ENCODE measurements around the gene NKAIN1. TPM values are rescaled to one million over a fixed set of nuclear protein-coding genes. Genes with fewer than 3 reads are reported as not detected.

NKAIN1 gene
- total RNA-seq, 3 donors from 2014 or later (not counting 1 experiment from before 2014, with no cell fraction given): not detected

DNA sequence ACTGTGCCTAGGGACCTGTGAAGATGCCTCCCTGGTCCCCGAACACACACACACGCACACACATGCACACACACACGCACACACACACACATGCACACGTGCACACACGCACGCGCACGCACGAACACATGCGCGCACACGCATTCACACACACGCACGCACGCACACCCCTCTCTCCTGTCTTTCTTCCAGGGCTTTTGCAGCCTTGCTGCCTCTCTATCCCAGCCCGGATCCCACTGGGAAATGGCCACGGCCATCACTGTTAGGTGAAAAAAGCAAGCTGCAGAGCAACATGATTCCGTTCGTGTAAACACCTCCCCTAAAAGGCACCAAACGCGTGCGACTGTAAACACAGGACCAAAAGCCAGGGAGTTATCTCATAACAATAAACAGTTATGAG is 39.7 kb downstream of the NKAIN1 start:
- no peaks in the 10 kb centered on the region for H3K36me3 ChIP-seq (ENCODE audit: control insufficient read depth, insufficient read depth, low read length)
- H3K4me1 ChIP-seq (ENCODE audit: control insufficient read depth, insufficient read depth, low read length): no peaks in the 10 kb centered on the region
- no peaks in the 10 kb centered on the region for H3K9me3 ChIP-seq (ENCODE audit: control insufficient read depth, insufficient read depth, low read length)
- no peaks in the 10 kb centered on the region for H3K27me3 Mint-ChIP-seq (ENCODE audit: low read depth in 2 of 2)
- no peaks in the 10 kb centered on the region for H3K27me3 ChIP-seq (ENCODE audit: control insufficient read depth, insufficient read depth, low read length)
- H3K36me3 Mint-ChIP-seq: no peaks in the 10 kb centered on the region
- no peak overlapping the region for H3K4me3 Mint-ChIP-seq
- DNase-seq (no peak), ATAC-seq (no peak)
- no peak overlapping the region for H3K27ac ChIP-seq (ENCODE audit: low read length)
- H3K27ac Mint-ChIP-seq: no peak overlapping the region
- WGBS (ENCODE audit: insufficient coverage): 70% methylated on average over 21 of the region's 22 CpGs
- intact Hi-C loops (cut with micrococcal nuclease): no loop called here
- no peaks in the 10 kb centered on the region for H3K9me3 Mint-ChIP-seq
- H3K4me1 Mint-ChIP-seq: no peaks in the 10 kb centered on the region
- H3K4me3 ChIP-seq (ENCODE audit: low read length): no peak overlapping the region
- TF ChIP-seq, protein P1, sequence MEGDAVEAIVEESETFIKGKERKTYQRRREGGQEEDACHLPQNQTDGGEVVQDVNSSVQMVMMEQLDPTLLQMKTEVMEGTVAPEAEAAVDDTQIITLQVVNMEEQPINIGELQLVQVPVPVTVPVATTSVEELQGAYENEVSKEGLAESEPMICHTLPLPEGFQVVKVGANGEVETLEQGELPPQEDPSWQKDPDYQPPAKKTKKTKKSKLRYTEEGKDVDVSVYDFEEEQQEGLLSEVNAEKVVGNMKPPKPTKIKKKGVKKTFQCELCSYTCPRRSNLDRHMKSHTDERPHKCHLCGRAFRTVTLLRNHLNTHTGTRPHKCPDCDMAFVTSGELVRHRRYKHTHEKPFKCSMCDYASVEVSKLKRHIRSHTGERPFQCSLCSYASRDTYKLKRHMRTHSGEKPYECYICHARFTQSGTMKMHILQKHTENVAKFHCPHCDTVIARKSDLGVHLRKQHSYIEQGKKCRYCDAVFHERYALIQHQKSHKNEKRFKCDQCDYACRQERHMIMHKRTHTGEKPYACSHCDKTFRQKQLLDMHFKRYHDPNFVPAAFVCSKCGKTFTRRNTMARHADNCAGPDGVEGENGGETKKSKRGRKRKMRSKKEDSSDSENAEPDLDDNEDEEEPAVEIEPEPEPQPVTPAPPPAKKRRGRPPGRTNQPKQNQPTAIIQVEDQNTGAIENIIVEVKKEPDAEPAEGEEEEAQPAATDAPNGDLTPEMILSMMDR (IDR thresholded peaks at IDR 0.05): no peak

DNA sequence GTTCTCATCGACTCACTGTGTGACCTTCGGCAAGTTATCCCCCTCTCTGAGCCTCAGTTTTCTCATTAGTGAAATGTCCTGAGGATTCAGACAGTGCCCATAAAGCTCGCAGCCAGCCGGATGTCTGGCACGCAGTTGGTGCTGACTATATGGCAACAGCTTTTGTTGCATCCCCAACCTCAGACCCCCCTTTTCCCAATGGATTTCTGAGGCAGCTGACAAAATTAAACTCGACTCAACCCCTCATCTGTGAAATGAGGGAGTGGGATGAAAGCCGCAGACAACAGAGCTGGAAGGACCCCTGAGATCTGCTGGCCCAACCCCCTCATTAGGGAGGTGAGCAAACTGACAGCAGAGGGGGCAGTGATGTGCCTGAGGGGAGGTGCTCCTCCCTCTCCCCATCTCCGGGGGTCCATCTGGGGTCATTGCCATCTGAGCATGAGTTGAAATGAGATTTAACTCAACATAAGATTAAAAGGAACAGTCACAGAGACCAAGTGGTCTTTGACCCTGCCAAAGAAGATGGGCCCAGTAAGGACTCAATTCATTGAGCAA is 40.4 kb downstream of the NKAIN1 start:
- H3K4me3 Mint-ChIP-seq: no peak overlapping the region
- H3K4me1 Mint-ChIP-seq: no peaks in the 10 kb centered on the region
- H3K27me3 ChIP-seq (ENCODE audit: control insufficient read depth, insufficient read depth, low read length): no peaks in the 10 kb centered on the region
- H3K4me1 ChIP-seq (ENCODE audit: control insufficient read depth, insufficient read depth, low read length): no peaks in the 10 kb centered on the region
- no peak overlapping the region for H3K4me3 ChIP-seq (ENCODE audit: low read length)
- WGBS (ENCODE audit: insufficient coverage): 70% methylated on average over 7 of the region's 8 CpGs
- TF ChIP-seq, protein P1 (IDR thresholded peaks at IDR 0.05): no peak
- H3K27ac ChIP-seq (ENCODE audit: low read length): no peak overlapping the region
- H3K9me3 Mint-ChIP-seq: no peaks in the 10 kb centered on the region
- H3K27me3 Mint-ChIP-seq (ENCODE audit: low read depth in 2 of 2): no peaks in the 10 kb centered on the region
- no peaks in the 10 kb centered on the region for H3K36me3 Mint-ChIP-seq
- no peak for ATAC-seq
- intact Hi-C loops (cut with micrococcal nuclease): no loop called here
- no peaks in the 10 kb centered on the region for H3K36me3 ChIP-seq (ENCODE audit: control insufficient read depth, insufficient read depth, low read length)
- H3K9me3 ChIP-seq (ENCODE audit: control insufficient read depth, insufficient read depth, low read length): no peaks in the 10 kb centered on the region
- no peak overlapping the region for H3K27ac Mint-ChIP-seq
- DNase-seq: no peak

DNA sequence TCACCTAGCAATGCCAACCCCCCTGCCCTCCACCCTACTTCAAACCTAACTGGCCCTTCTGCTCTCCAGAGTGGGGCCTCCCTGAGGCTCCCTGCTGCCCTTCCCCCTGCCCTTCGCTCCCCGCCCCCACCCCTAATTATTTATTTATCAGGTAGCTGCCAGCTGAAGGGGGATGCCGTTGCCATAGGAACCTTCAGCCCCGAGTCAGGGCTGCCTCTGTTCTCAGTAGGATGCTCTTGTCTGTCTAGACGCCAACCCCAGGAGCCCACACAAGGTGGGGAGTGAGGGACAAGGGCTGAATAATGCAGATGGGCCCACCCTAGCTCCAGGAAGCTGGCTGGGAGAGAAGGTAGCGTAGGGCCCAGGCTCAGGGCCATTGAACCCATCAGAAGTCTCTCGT is 41.1 kb downstream of the NKAIN1 start:
- Histone ChIP-seq H3K4me1 (ENCODE audit: control insufficient read depth, insufficient read depth, low read length) (no peaks in the 10 kb centered on the region), H3K27ac (ENCODE audit: low read length) (no peak overlapping the region), H3K4me3 (ENCODE audit: low read length) (no peak overlapping the region), H3K9me3 (ENCODE audit: control insufficient read depth, insufficient read depth, low read length) (no peaks in the 10 kb centered on the region), H3K36me3 (ENCODE audit: control insufficient read depth, insufficient read depth, low read length) (no peaks in the 10 kb centered on the region), H3K27me3 (ENCODE audit: control insufficient read depth, insufficient read depth, low read length) (no peaks in the 10 kb centered on the region)
- ATAC-seq: no peak
- Mint-ChIP-seq H3K4me1 (no peaks in the 10 kb centered on the region), H3K9me3 (no peaks in the 10 kb centered on the region), H3K4me3 (no peak overlapping the region), H3K27ac (no peak overlapping the region), H3K27me3 (ENCODE audit: low read depth in 2 of 2) (no peaks in the 10 kb centered on the region), H3K36me3 (no peaks in the 10 kb centered on the region)
- TF ChIP-seq, protein P1 (IDR thresholded peaks at IDR 0.05): no peak
- 69% methylated on average over 7 of the region's 7 CpGs for WGBS (ENCODE audit: insufficient coverage)
- intact Hi-C loops (cut with micrococcal nuclease): no loop called here
- no peak for DNase-seq

DNA sequence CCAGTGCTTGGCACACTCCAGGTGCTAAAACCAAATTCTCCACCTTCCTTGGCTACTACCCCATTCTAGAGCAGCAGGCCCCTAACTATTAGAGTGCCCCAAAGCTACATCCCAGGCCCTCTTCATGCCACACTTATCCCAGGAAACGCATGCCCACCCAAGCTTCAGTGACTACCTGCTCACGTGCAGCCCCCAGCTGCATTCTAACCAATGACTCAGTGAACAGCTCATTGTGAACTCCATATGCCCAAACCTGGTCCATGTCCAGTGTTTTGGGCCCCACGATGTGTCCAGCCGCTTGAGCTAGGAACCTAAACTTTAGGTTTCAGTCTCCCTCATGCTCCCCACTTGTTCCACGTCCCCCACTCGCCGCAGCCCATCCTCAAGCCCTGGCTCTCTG is 41.5 kb downstream of the NKAIN1 start:
- intact Hi-C loops (cut with micrococcal nuclease): no loop called here
- Histone ChIP-seq H3K27ac (ENCODE audit: low read length) (no peak overlapping the region), H3K36me3 (ENCODE audit: control insufficient read depth, insufficient read depth, low read length) (no peaks in the 10 kb centered on the region), H3K9me3 (ENCODE audit: control insufficient read depth, insufficient read depth, low read length) (no peaks in the 10 kb centered on the region), H3K27me3 (ENCODE audit: control insufficient read depth, insufficient read depth, low read length) (no peaks in the 10 kb centered on the region), H3K4me1 (ENCODE audit: control insufficient read depth, insufficient read depth, low read length) (no peaks in the 10 kb centered on the region), H3K4me3 (ENCODE audit: low read length) (no peak overlapping the region)
- Mint-ChIP-seq H3K27ac (no peak overlapping the region), H3K27me3 (ENCODE audit: low read depth in 2 of 2) (no peaks in the 10 kb centered on the region), H3K9me3 (no peaks in the 10 kb centered on the region), H3K4me3 (no peak overlapping the region), H3K36me3 (no peaks in the 10 kb centered on the region), H3K4me1 (no peaks in the 10 kb centered on the region)
- DNase-seq: no peak
- TF ChIP-seq, protein P1 (IDR thresholded peaks at IDR 0.05): no peak
- WGBS (ENCODE audit: insufficient coverage): 91% methylated on average over 7 of the region's 7 CpGs
- ATAC-seq: no peak
